ENCODE data around the gene MCRIP1.

DNA sequence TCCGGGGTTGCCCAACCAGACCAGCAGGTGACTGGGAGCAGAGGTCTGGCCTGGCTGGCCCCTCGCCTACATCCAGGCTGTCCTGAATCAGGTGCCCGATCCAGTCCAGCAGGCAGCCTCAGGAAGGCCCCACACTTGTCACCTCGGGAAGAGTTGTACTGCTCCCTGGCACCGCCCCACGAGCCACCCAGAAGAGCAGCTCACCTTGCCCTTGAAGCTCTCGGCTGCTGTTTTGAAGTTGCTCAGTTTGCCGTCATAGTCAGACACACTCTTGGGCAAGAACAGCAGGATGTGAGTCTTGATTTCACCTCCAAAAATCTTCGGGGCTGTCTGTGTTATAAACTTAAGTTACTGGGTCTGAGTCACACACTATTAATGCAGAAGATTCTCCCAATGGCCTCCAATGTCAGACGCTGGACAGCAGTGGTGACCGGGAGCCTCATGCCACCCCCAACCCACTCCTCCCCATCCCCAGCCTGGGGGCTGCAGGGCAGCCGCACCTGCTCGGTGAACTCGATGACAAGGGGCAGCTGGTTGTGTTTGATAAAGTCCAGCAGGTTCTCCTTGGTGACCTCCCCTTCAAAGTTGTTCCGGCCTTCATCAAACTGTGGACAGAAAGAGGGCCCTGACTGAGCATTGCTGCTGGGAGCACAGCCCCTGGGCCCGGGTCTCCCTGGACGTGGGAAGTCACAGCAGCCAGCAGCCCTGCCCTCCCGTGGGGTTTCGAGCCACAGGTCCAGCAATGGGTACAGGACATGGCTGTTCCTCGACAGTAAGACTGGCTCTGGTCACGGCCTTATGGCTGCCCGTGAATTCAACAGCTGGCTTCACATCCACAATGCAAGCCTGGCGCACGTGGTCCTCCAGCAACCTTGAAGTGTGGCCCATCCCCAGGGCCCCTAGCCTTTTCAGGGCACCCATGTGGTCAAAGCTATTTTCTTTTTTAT, 13.9 kb upstream of the MCRIP1 start:
- TF ChIP-seq CTCF (IDR thresholded peaks at IDR 0.05) (no peak), POLR2A (IDR thresholded peaks at IDR 0.05) (no peak)

All from heart left ventricle (tissue), 13 donors.